GM19238 (cell line): ENCODE measurements around the gene BCOR.

Experiments
- DNase-seq: peaks from one replicate; pipeline ENCODE4 v3.0.0; 2011; ENCODE audit warnings: low spot score; ENCODE audit not compliant: insufficient read length

Gene BCOR

GRCh38 chrX:40006106-40007017 is 91.4 kb downstream of the BCOR start:
- DNase-seq: no peak

- no peak for DNase-seq
These were observed 92.3 kb downstream of the BCOR start for GRCh38 chrX:40005292-40006011.

GRCh38 chrX:40004921-40005291 is 92.9 kb downstream of the BCOR start:
- DNase-seq: no peak

- DNase-seq: no peak
These were observed 93.6 kb downstream of the BCOR start for GRCh38 chrX:40004246-40004535.

DNA sequence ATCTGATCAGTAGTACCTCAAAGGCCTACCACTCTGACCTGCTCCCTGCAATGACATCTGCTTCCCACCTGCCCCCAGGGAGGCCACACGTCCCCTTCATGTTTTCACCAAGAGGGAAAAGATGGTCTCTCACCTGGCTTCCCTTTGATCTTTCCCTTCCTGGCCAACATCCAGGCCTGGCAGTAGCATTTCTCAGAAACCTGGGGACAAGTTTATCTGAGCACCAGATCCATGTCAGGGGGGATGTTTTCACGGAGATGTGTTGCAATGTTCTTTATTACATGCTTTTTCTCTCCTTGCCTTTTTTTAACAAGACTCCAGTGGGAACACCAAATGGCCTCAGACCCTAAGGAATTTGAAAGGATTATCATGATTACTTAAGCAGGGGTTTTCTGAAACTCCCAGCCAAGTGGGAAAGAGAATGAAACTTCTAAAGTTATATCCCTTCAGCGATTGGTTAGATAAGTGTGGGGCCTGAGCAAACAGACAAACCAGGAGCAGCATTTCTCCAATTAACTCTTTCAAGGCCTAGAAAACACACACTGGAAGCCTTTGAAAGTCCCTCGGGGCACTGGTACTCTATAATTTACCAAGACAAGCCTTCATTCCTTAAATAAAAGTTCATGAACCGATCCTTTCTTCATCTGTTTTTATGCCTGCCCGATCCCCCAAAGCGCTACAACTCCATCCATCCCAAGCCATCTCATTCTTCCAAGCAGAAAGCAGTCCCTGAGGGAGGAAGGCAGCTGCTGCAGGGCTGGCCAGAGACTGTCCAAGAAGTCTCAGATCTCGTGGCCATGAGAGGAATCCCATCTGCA is 94.1 kb downstream of the BCOR start:
- no peak for DNase-seq

DNA sequence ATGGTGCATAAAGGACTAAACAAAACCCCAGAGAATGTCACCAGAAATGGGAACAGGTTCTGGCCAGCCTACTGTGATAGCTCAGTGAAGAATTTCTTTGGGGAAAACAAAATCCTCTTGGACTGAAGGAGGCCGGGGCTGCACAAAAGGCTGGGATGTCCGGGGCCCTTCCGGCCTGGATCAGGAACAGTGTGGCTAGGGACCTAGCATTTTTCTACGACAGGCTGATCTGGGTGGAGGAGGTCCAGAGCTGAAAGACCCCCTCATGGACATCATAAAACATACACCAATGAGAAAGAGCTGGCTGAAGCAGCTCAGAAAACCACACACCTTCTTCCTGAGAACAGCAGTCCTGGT is 94.7 kb downstream of the BCOR start:
- no peak for DNase-seq
